HUDEP-2 (cell line): ENCODE measurements around the gene PLCXD1.
"Not testable (repeated sequence)": the region's sequence is repeated elsewhere in the genome, so short reads cannot be mapped to it uniquely, and the experiment has no call there.

Source experiments
- DNase-seq, 76 experiments: peaks; one replicate each; lab custom pipeline; 2025; ENCODE audit not compliant: unreplicated experiment in 76 of 76; lab: John Stamatoyannopoulos, UW

Gene PLCXD1

DNA sequence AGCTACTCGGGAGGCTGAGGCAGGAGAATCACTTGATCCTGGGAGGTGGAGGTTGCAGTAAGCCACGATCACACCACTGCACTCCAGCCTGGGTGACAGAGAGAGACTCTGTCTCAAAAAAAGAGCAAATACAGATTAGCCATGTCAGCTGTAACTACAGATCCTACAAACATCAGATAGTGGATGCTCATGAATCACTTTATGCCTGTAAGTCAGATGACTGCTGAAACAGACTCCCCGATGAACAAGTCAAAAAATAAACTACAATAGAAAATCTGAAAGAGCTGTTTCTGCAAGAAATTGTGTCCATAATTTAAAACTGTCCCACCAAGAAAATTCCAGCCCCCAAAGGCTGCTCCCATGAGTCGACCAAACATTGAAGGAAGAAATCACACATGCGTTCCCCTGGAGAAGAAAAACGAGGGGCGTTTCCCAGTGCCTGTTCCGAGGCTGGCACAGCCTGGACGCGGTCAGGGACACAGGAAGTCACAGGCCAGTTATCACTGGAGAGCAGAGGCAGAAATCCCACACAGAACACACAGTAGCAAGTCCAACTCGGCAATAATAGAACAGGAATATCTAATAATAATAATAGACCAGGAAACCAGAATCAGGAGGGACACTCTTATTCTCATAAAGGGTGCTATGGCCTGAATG, 67.4 kb downstream of the PLCXD1 start:
- no peak for DNase-seq

DNA sequence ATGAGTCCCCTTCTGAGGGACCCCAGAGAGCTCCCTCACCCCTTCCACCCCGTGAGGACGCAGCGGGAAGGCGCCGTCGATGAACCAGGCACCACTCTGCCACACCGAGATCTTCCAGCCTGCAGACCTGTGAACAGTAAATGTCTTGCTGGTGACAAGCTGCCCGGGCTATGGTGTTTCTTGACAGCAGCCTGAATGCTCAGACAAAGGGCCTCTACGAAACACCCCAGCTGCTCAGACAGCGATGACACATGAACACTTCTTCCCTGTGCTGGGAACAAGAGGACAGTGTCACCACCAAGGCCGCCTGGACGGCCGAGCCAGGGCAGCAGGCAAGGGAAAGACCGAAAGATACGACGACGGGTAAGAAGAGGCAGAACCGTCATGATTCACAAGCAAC, 68.0 kb downstream of the PLCXD1 start:
- DNase-seq = peak in 1 of 76 experiments; percentile 0

DNA sequence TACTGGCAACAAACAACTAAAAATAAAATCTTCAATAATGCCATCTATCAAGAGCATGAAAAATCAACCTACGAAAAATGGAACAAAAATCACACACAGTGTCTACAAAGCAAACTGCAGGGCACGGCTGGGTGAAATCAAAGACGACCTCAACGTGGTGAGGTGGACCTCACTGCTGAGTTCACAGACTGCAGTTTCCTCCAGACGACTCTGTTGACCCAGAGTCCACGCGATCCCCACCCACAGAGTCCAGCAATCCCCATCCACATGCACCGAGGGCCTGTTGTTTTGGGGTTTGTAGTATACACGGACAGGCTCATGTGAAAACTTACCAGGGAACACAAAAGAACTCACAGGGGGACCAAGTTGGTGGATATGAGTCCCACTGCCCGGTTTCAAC, 68.5 kb downstream of the PLCXD1 start:
- no peak for DNase-seq

DNA sequence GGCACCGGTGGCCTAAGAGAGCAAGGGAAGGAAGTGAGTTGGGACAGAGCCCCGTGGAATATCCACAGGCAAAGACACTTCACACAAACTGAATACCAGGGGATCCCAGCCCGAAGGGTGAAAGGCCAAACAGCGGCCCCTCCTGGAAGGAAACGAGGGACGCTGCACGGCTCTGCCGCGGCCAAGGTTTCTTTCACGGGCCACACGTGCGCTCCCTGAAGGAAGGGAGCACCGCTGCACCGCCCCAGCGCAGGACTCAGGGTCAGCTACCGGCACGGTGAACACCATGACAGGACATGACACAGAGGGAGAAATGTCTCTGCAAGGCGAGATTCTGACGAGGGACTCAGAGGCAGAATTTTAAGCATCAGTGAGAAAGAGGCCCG, 69.0 kb downstream of the PLCXD1 start:
- DNase-seq = no peak

DNA sequence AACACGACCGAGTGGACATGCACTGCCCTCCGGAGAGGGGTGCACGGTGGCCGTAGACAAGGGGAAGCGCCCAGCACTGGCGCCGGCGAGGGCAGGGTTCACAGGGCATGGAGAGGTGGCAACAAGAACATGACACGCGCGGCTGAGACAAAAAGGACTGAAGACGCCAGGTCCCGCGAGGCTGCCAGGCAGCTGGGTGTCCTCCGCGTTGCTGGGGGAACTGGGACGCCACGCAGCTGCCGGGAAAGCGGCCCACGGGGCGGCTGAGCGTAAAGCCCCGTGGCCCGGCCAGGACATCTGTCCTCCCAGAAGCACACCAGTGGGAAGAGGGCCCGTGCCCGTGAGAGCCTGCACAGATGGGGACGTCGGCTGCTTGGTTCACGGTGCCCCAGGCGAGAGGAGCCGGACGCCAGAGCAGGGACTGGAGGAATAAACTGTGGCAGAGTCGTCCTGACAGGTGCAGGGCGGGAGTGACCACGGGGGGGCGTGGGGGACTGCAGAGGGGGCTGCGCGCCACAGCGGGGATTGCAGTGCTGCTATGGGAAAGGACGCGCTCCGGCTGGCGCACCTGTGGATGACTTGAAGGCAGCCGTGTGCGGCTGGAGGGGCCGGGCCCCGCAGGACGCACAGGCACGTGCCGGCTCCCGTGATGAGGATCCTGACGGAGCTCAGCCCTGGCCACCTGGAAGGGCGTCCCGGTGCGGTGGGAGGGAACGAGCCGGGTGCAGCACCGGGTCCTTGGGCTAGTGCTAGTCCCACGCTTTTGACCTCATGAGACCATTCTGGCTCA, 69.5 kb downstream of the PLCXD1 start:
- no peak for DNase-seq

DNA sequence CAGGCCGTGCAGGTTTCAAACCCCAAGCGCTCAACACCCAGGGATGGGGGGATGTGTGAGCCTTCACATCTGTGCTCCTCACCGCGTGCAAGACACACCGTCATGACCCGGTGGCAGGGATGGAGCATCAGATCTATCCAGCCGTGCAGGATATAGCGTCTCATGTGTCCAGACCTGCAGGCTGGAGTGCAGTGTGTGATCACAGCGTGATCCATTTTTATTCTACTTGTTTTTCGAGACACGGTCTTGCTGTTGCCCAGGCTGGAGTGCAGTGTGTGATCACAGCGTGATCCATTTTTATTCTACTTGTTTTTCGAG, 70.1 kb downstream of the PLCXD1 start:
- not testable (repeated sequence) for DNase-seq

DNA sequence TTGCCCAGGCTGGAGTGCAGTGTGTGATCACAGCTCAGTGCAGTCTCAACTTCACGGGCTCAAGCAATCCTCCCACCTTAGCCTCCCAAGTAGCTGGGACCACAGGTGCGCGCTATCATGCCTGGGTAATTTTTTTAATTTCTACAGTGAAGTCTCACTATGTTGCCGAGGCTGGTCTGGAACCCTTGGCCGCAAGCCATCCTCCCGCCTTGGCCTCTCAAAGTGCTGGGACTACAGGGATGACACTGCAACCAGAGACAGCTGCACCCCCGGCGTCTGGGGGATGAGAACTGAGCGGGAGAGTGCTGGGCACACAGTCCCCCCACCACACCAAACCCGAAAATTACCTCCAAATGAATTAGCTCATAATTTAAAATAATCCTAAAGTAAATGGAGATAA, 70.6 kb downstream of the PLCXD1 start:
- no peak for DNase-seq

DNA sequence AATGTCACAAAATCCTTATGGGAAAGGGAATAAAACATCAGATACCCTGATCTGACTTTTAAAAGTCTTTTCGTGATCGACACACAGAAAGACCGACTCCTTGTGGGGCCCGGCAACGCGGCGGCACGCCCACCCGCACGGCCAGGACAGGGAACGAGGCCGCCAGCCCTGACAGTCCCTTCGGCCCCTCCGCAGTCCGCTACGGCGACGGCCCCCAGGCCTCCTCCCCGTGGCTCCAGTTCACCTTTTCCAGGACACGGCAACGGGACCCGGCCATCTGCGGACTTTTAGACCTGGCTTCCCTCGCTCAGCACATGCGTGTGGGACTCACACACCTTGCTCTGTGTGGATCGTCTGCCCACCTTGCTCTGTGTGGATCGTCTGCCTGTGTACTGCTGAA, 71.0 kb downstream of the PLCXD1 start:
- no peak for DNase-seq

DNA sequence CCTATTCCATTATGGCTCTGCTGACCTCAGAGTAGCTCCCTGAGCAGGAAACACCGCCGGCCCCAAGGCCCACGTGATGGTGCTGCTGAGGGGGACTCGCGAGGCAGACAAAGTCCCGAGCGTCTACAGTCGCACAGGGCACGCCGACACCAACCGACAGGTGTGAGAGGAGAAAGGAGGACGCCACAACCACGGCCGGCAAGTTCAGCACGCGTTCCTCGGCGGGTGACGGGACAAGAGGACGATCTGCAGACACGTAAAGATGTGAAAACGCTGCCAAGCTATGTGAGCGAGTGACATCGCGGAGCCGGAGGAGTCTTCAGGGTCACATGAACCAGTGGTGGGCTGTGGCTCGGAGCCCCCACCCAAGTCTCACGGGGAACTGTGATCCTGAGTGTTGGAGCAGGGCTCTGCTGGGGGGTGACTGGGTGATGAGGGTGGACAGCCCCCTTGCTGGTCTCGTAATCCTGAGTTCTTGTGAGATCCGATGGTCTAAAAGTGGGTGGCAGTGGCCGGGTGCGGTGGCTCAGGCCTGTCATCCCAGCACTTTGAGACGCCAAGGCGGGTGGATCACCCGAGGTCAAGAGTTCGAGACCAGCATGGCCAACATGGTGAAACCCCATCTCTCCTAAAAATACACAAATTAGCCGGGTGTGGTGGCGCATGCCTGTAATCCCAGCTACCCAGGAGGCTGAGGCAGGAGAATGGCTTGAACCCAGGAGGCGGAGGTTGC, 71.6 kb downstream of the PLCXD1 start:
- DNase-seq = no peak
